Activated naive CD8-positive, alpha-beta T cell treated with anti-CD3 and anti-CD28 coated beads for 36 hours (primary cell): Measurements from ENCODE around the gene ANKZF1. TPM values are rescaled to one million over a fixed set of nuclear protein-coding genes. Genes with fewer than 3 reads are reported as not detected.

Source experiments
- DNase-seq: peaks from one replicate; pipeline ENCODE4 v3.0.0; 2021
- H3K27ac Mint-ChIP-seq: one replicate; pipeline ENCODE4 v1.8.0; 2022; ENCODE audit warnings: mild to moderate bottlenecking, moderate library complexity, mixed read lengths
- H3K27me3 Mint-ChIP-seq: one replicate; pipeline ENCODE4 v1.8.0; 2022; ENCODE audit warnings: mild to moderate bottlenecking, mixed read lengths
- H3K36me3 Mint-ChIP-seq: one replicate; pipeline ENCODE4 v1.8.0; 2021; ENCODE audit warnings: mild to moderate bottlenecking, mixed read lengths
- H3K4me1 Mint-ChIP-seq: one replicate; pipeline ENCODE4 v1.8.0; 2021; ENCODE audit warnings: mixed read lengths
- H3K4me3 Mint-ChIP-seq: one replicate; pipeline ENCODE4 v1.8.0; 2022; ENCODE audit warnings: mild to moderate bottlenecking, moderate library complexity, mixed read lengths
- H3K9me3 Mint-ChIP-seq: one replicate; pipeline ENCODE4 v1.8.0; 2022; ENCODE audit warnings: mixed read lengths
- total RNA-seq, 2 experiments: library from RNA; stranded (reverse); gene quantifications; one replicate each; pipeline ENCODE4 v1.2.3, GENCODE V29; 2021

Gene ANKZF1
- total RNA-seq, 2 experiments from 2014 or later = 102 to 114 TPM

- no peak overlapping the region for H3K4me3 Mint-ChIP-seq
- no peak for DNase-seq
- peaks cover 31% of the 10 kb centered on the region for H3K4me1 Mint-ChIP-seq
- H3K36me3 Mint-ChIP-seq = peaks cover 33% of the 10 kb centered on the region
- no peaks in the 10 kb centered on the region for H3K27me3 Mint-ChIP-seq
- H3K9me3 Mint-ChIP-seq = no peaks in the 10 kb centered on the region
- no peak overlapping the region for H3K27ac Mint-ChIP-seq
These were observed 14.8 kb upstream of the ANKZF1 start for GRCh38 chr2:219214786-219215185.

GRCh38 chr2:219215871-219216534 is 13.6 kb upstream of the ANKZF1 start:
- no peak overlapping the region for H3K4me3 Mint-ChIP-seq
- no peak for DNase-seq
- H3K27ac Mint-ChIP-seq = no peak overlapping the region
- H3K36me3 Mint-ChIP-seq = peaks cover 31% of the 10 kb centered on the region
- H3K27me3 Mint-ChIP-seq = no peaks in the 10 kb centered on the region
- H3K9me3 Mint-ChIP-seq = no peaks in the 10 kb centered on the region
- peaks cover 25% of the 10 kb centered on the region for H3K4me1 Mint-ChIP-seq

- Mint-ChIP-seq H3K27me3 (no peaks in the 10 kb centered on the region), H3K4me1 (peaks cover 23% of the 10 kb centered on the region), H3K27ac (no peak overlapping the region), H3K4me3 (no peak overlapping the region), H3K36me3 (peaks cover 31% of the 10 kb centered on the region), H3K9me3 (no peaks in the 10 kb centered on the region)
- DNase-seq = no peak
These were observed 13.1 kb upstream of the ANKZF1 start for GRCh38 chr2:219216535-219216915.

- Mint-ChIP-seq H3K4me3 (peak overlapping the region; percentile 87), H3K4me1 (peaks cover 21% of the 10 kb centered on the region), H3K9me3 (no peaks in the 10 kb centered on the region), H3K36me3 (peaks cover 25% of the 10 kb centered on the region), H3K27ac (peak overlapping the region; percentile 80), H3K27me3 (no peaks in the 10 kb centered on the region)
- DNase-seq = peak; percentile 47
These were observed 11.3 kb upstream of the ANKZF1 start for GRCh38 chr2:219218217-219218731.

- peaks cover 28% of the 10 kb centered on the region for H3K36me3 Mint-ChIP-seq
- no peaks in the 10 kb centered on the region for H3K9me3 Mint-ChIP-seq
- H3K4me1 Mint-ChIP-seq = peaks cover 21% of the 10 kb centered on the region
- DNase-seq = peak; percentile 90
- no peaks in the 10 kb centered on the region for H3K27me3 Mint-ChIP-seq
- H3K4me3 Mint-ChIP-seq = peak within 1 kb of the TSS; percentile 87
- peak within 1 kb of the TSS; percentile 82 for H3K27ac Mint-ChIP-seq
These were observed 10.6 kb upstream of the ANKZF1 start, which contains the start of gene ABCB6 for GRCh38 chr2:219218732-219219701. ABCB6 (minus strand) TSS chr2:219218958; CDS start chr2:219218673, 285 bp downstream.

- H3K36me3 Mint-ChIP-seq = peaks cover 25% of the 10 kb centered on the region
- DNase-seq = no peak
- no peak overlapping the region for H3K4me3 Mint-ChIP-seq
- H3K27me3 Mint-ChIP-seq = no peaks in the 10 kb centered on the region
- H3K27ac Mint-ChIP-seq = peak overlapping the region; percentile 19
- peaks cover 21% of the 10 kb centered on the region for H3K4me1 Mint-ChIP-seq
- H3K9me3 Mint-ChIP-seq = no peaks in the 10 kb centered on the region
These were observed 9.6 kb upstream of the ANKZF1 start for GRCh38 chr2:219219784-219220532.

- Mint-ChIP-seq H3K4me1 (peaks cover 21% of the 10 kb centered on the region), H3K27me3 (no peaks in the 10 kb centered on the region), H3K27ac (no peak overlapping the region), H3K4me3 (no peak overlapping the region), H3K9me3 (no peaks in the 10 kb centered on the region), H3K36me3 (peaks cover 27% of the 10 kb centered on the region)
- DNase-seq = no peak
These were observed 8.8 kb upstream of the ANKZF1 start for GRCh38 chr2:219220652-219221402.

- Mint-ChIP-seq H3K27me3 (no peaks in the 10 kb centered on the region), H3K36me3 (peaks cover 23% of the 10 kb centered on the region), H3K9me3 (no peaks in the 10 kb centered on the region), H3K4me3 (no peak overlapping the region), H3K27ac (no peak overlapping the region), H3K4me1 (peaks cover 17% of the 10 kb centered on the region)
- no peak for DNase-seq
These were observed 7.6 kb upstream of the ANKZF1 start for GRCh38 chr2:219221957-219222518.

- Mint-ChIP-seq H3K36me3 (peaks cover 35% of the 10 kb centered on the region), H3K4me1 (peaks cover 20% of the 10 kb centered on the region), H3K9me3 (no peaks in the 10 kb centered on the region), H3K27me3 (no peaks in the 10 kb centered on the region), H3K4me3 (no peak overlapping the region), H3K27ac (no peak overlapping the region)
- no peak for DNase-seq
These were observed 5.6 kb upstream of the ANKZF1 start for GRCh38 chr2:219223831-219224610.

GRCh38 chr2:219225350-219225749 is 4.3 kb upstream of the ANKZF1 start:
- peaks cover 16% of the 10 kb centered on the region for H3K4me1 Mint-ChIP-seq
- H3K9me3 Mint-ChIP-seq = no peaks in the 10 kb centered on the region
- H3K36me3 Mint-ChIP-seq = peaks cover 32% of the 10 kb centered on the region
- H3K27me3 Mint-ChIP-seq = no peaks in the 10 kb centered on the region
- no peak overlapping the region for H3K4me3 Mint-ChIP-seq
- DNase-seq = no peak
- H3K27ac Mint-ChIP-seq = no peak overlapping the region

GRCh38 chr2:219228041-219228910 is 1.3 kb upstream of the ANKZF1 start:
- H3K27me3 Mint-ChIP-seq = no peaks in the 10 kb centered on the region
- H3K4me3 Mint-ChIP-seq = peak overlapping the region; percentile 98
- peaks cover 30% of the 10 kb centered on the region for H3K4me1 Mint-ChIP-seq
- no peaks in the 10 kb centered on the region for H3K9me3 Mint-ChIP-seq
- H3K27ac Mint-ChIP-seq = peak overlapping the region; percentile 78
- peaks cover 51% of the 10 kb centered on the region for H3K36me3 Mint-ChIP-seq
- DNase-seq = no peak

- Mint-ChIP-seq H3K4me1 (peaks cover 35% of the 10 kb centered on the region), H3K36me3 (peaks cover 54% of the 10 kb centered on the region), H3K27ac (peak overlapping the region; percentile 78), H3K4me3 (peak overlapping the region; percentile 98), H3K9me3 (no peaks in the 10 kb centered on the region), H3K27me3 (no peaks in the 10 kb centered on the region)
- no peak for DNase-seq
These were observed 698 bp upstream of the ANKZF1 start for GRCh38 chr2:219228911-219229304.
